ENCODE measurements around the gene PTGES3.

DNA sequence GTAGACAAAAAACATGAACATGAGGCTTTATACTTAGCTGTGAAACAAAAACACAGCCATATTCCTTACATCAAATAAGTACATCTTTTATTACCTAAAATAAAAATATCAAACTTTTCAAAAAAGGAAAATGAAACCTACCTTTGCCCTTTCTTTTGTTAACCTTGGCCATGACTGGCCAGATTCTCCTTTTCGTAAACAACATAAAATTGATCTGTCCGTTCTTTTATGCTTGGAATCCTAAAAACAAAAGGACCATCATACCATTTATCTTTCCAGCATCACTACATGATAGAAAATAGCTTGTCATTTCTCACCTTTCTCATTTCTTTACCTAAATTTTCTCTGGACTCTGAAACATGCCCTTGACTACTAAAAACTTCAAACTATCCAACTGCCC, 16.5 kb downstream of the PTGES3 start:
- TF ChIP-seq POLR2A (IDR thresholded peaks at IDR 0.05), result no peak
- TF ChIP-seq, protein P1, sequence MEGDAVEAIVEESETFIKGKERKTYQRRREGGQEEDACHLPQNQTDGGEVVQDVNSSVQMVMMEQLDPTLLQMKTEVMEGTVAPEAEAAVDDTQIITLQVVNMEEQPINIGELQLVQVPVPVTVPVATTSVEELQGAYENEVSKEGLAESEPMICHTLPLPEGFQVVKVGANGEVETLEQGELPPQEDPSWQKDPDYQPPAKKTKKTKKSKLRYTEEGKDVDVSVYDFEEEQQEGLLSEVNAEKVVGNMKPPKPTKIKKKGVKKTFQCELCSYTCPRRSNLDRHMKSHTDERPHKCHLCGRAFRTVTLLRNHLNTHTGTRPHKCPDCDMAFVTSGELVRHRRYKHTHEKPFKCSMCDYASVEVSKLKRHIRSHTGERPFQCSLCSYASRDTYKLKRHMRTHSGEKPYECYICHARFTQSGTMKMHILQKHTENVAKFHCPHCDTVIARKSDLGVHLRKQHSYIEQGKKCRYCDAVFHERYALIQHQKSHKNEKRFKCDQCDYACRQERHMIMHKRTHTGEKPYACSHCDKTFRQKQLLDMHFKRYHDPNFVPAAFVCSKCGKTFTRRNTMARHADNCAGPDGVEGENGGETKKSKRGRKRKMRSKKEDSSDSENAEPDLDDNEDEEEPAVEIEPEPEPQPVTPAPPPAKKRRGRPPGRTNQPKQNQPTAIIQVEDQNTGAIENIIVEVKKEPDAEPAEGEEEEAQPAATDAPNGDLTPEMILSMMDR (IDR thresholded peaks at IDR 0.05), result no peak
